Epithelial cell of esophagus (primary cell): ENCODE measurements around the gene CR1L.
"Not testable (repeated sequence)": the region's sequence is repeated elsewhere in the genome, so short reads cannot be mapped to it uniquely, and the experiment has no call there.

Source experiments
- DNase-seq: peaks from one replicate; pipeline ENCODE4 v3.0.0; 2010; ENCODE audit warnings: low read depth
- H3K4me3 ChIP-seq: 2 replicates; pipeline ENCODE4 v1.5.1; 2011; ENCODE audit warnings: mild to moderate bottlenecking, low read length, control low read depth
- CTCF ChIP-seq: IDR thresholded peaks from 2 replicates; pipeline ENCODE4 v1.5.1; 2011; ENCODE audit warnings: low read depth, mild to moderate bottlenecking, low read length, control low read depth, inconsistent platforms; ENCODE audit not compliant: insufficient read depth; ENCODE audit errors: missing control alignments

CR1L gene

GRCh38 chr1:207763091-207763490 is 118.2 kb downstream of the CR1L start:
- H3K4me3 ChIP-seq = no peak overlapping the region
- no peak for DNase-seq
- TF ChIP-seq CTCF = no peak

- no peak for DNase-seq
- no peak overlapping the region for H3K4me3 ChIP-seq
- no peak for TF ChIP-seq CTCF
Measured at GRCh38 chr1:207763972-207764371, 119.0 kb downstream of the CR1L start.

- H3K4me3 ChIP-seq = no peak overlapping the region
- DNase-seq = no peak
- TF ChIP-seq CTCF = no peak
Measured at GRCh38 chr1:207766569-207766968, 121.6 kb downstream of the CR1L start.

GRCh38 chr1:207770514-207770913 is 125.6 kb downstream of the CR1L start:
- not testable (repeated sequence) for DNase-seq, H3K4me3 ChIP-seq
